GM19468 (cell line): ENCODE results near the gene UTRN.

Experiments
- ATAC-seq: cut with Tn5 transposase; IDR thresholded peaks from one replicate; pipeline ENCODE4 v1.9.1; 2021; ENCODE audit warnings: mild to moderate bottlenecking, moderate library complexity, moderate number of reproducible peaks; ENCODE audit not compliant: unreplicated experiment; ENCODE audit errors: extremely low read depth

UTRN gene

DNA sequence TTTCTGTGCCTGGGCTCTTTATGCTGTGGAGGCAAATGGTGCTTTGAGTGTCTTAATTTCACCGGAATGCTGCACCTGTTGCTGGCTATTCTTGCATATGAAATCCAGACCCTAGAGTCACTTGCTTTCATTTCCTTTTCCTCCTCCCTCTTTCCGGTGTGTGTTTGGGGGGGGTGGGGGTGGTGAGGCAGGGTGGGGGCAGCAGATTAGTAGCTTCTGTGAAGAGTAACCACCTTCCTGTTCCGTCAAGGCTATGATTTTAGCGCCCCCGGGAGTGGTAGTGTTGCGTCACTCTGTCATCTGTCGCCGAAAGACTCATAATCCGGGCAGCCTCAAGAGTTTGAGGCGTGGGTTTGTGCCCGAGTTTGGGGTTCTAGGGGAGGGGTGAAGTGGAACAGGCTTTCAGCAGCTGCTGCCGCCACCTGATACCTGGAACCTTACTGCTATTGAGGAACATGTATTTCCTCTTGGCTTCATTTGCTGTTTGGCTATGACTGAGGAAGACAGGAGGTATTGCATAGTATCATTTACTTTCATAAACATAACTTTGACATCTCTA, 49.1 kb downstream of the UTRN start:
- peak; percentile 31 for ATAC-seq
